ENCODE results near the gene MDM1. TPM values are rescaled to one million over a fixed set of nuclear protein-coding genes. Genes with fewer than 3 reads are reported as not detected.

MDM1 gene
- total RNA-seq, 2 donors from 2014 or later: 7.7 to 12.0 TPM

- H3K27me3 ChIP-seq: no peaks in the 10 kb centered on the region
- DNase-seq: no peak
- no peaks in the 10 kb centered on the region for H3K36me3 ChIP-seq
- no peak for TF ChIP-seq CTCF (IDR thresholded peaks at IDR 0.05)
- no peaks in the 10 kb centered on the region for H3K9me3 ChIP-seq
- no peak overlapping the region for H3K9ac ChIP-seq (ENCODE audit: low read depth in 2 of 2, low read length in 2 of 2)
- intact Hi-C loops (cut with DNase I): no loop called here
- no peak overlapping the region for H3K4me3 ChIP-seq
- H3K4me1 ChIP-seq: no peaks in the 10 kb centered on the region
- no peak overlapping the region for H3K27ac ChIP-seq
These were observed 27.5 kb downstream of the MDM1 start for GRCh38 chr12:68304626-68305025.

GRCh38 chr12:68303850-68304249 lies 28.3 kb downstream of the MDM1 start:
- Histone ChIP-seq H3K36me3 (no peaks in the 10 kb centered on the region), H3K9me3 (no peaks in the 10 kb centered on the region), H3K27ac (no peak overlapping the region), H3K4me3 (no peak overlapping the region), H3K4me1 (no peaks in the 10 kb centered on the region), H3K9ac (ENCODE audit: low read depth in 2 of 2, low read length in 2 of 2) (no peak overlapping the region), H3K27me3 (no peaks in the 10 kb centered on the region)
- TF ChIP-seq CTCF (IDR thresholded peaks at IDR 0.05): no peak
- no peak for DNase-seq
- intact Hi-C loops (cut with DNase I): no loop called here

- DNase-seq: no peak
- Histone ChIP-seq H3K27ac (no peak overlapping the region), H3K36me3 (no peaks in the 10 kb centered on the region), H3K4me1 (no peaks in the 10 kb centered on the region), H3K9ac (ENCODE audit: low read depth in 2 of 2, low read length in 2 of 2) (no peak overlapping the region), H3K27me3 (no peaks in the 10 kb centered on the region), H3K9me3 (no peaks in the 10 kb centered on the region), H3K4me3 (no peak overlapping the region)
- intact Hi-C loops (cut with DNase I): no loop called here
- TF ChIP-seq CTCF (IDR thresholded peaks at IDR 0.05): no peak
These were observed 34.2 kb downstream of the MDM1 start for GRCh38 chr12:68297929-68298328.

- DNase-seq: no peak
- H3K9me3 ChIP-seq: no peaks in the 10 kb centered on the region
- no peaks in the 10 kb centered on the region for H3K27me3 ChIP-seq
- H3K9ac ChIP-seq (ENCODE audit: low read depth in 2 of 2, low read length in 2 of 2): no peak overlapping the region
- TF ChIP-seq CTCF (IDR thresholded peaks at IDR 0.05): no peak
- intact Hi-C loops (cut with DNase I): no loop called here
- no peaks in the 10 kb centered on the region for H3K36me3 ChIP-seq
- no peak overlapping the region for H3K27ac ChIP-seq
- no peaks in the 10 kb centered on the region for H3K4me1 ChIP-seq
- H3K4me3 ChIP-seq: no peak overlapping the region
These were observed 37.9 kb downstream of the MDM1 start for GRCh38 chr12:68294251-68294650.

- H3K4me3 ChIP-seq: no peak overlapping the region
- no peaks in the 10 kb centered on the region for H3K4me1 ChIP-seq
- DNase-seq: no peak
- H3K9me3 ChIP-seq: no peaks in the 10 kb centered on the region
- H3K36me3 ChIP-seq: no peaks in the 10 kb centered on the region
- TF ChIP-seq CTCF (IDR thresholded peaks at IDR 0.05): no peak
- no peak overlapping the region for H3K9ac ChIP-seq (ENCODE audit: low read depth in 2 of 2, low read length in 2 of 2)
- intact Hi-C loops (cut with DNase I): no loop called here
- no peak overlapping the region for H3K27ac ChIP-seq
- H3K27me3 ChIP-seq: no peaks in the 10 kb centered on the region
These were observed 38.8 kb downstream of the MDM1 start for GRCh38 chr12:68293347-68293746.
